GM12878 (cell line): Measurements from ENCODE around the gene SLC38A1. TPM values are rescaled to one million over a fixed set of nuclear protein-coding genes. Genes with fewer than 3 reads are reported as not detected.
A peak's percentile ranks its signal among the peaks of the same experiment; 100 is the strongest.

Experiments used
- ASH2L ChIP-seq: fragments of 300-600, 200-600 bp; sonication (generic); IDR thresholded peaks from 2 replicates; pipeline ENCODE4 v1.6.1; 2017; ENCODE audit warnings: low read depth, mild to moderate bottlenecking, borderline replicate concordance
- ATF2 ChIP-seq: IDR thresholded peaks from 2 replicates; pipeline ENCODE4 v1.6.1; 2012; ENCODE audit warnings: low read length, inconsistent platforms
- BCLAF1 ChIP-seq: fragments of 450-650 bp; IDR thresholded peaks from 2 replicates; pipeline ENCODE4 v1.6.1; 2017; ENCODE audit warnings: antibody characterized with exemption, mild to moderate bottlenecking, moderate library complexity
- BHLHE40 ChIP-seq, 2 experiments: fragments of 450-650 bp in 1 of 2; IDR thresholded peaks; 2 replicates each; pipeline ENCODE4 v1.6.1; 2011 to 2017; ENCODE audit warnings: low read depth in 2 of 2, borderline replicate concordance in 1 of 2, improper control_type of control experiment in 1 of 2, low read length in 1 of 2, mild to moderate bottlenecking in 1 of 2
- BMI1 ChIP-seq: fragments of 450-650 bp; IDR thresholded peaks from 2 replicates; pipeline ENCODE4 v1.6.1; 2016; ENCODE audit warnings: mild to moderate bottlenecking, moderate library complexity, borderline replicate concordance
- ETV6 ChIP-seq, 2 experiments: fragments of 450-650 bp in 1 of 2; IDR thresholded peaks in 1 of 2; conservative IDR thresholded peaks in 1 of 2; 2 replicates each; pipeline ENCODE4 v1.6.1; 2014; ENCODE audit warnings: antibody characterized with exemption in 1 of 2, borderline replicate concordance in 1 of 2, low read depth in 1 of 2, mild to moderate bottlenecking in 1 of 2, moderate library complexity in 1 of 2
- EZH2 ChIP-seq: IDR thresholded peaks from 2 replicates; pipeline ENCODE4 v1.6.1; 2012; ENCODE audit warnings: low read depth, mild to moderate bottlenecking, control low read depth, inconsistent platforms, low read length, borderline replicate concordance; ENCODE audit not compliant: control insufficient read depth
- FOS ChIP-seq: IDR thresholded peaks from 3 replicates; pipeline ENCODE4 v1.6.1; 2011; ENCODE audit warnings: borderline replicate concordance; ENCODE audit not compliant: insufficient read length; ENCODE audit errors: extremely low read depth
- FOXK2 ChIP-seq: fragments of 450-650 bp; IDR thresholded peaks from 2 replicates; pipeline ENCODE4 v1.6.1; 2017; ENCODE audit warnings: mild to moderate bottlenecking, moderate library complexity
- FOXM1 ChIP-seq: IDR thresholded peaks from 2 replicates; pipeline ENCODE4 v1.6.1; 2012; ENCODE audit warnings: low read depth, mild to moderate bottlenecking, inconsistent platforms, low read length, moderate library complexity
- HDAC2 ChIP-seq: fragments of 200-600 bp; sonication (generic); IDR thresholded peaks from 2 replicates; pipeline ENCODE4 v1.6.1; 2017
- HDGF ChIP-seq: fragments of 450-650 bp; IDR thresholded peaks from 2 replicates; pipeline ENCODE4 v1.6.1; 2016; ENCODE audit warnings: antibody characterized with exemption
- IRF4 ChIP-seq: IDR thresholded peaks from 2 replicates; pipeline ENCODE4 v1.6.1; 2011; ENCODE audit warnings: low read depth, low read length
- JUNB ChIP-seq: IDR thresholded peaks from 2 replicates; pipeline ENCODE4 v1.6.1; 2016; ENCODE audit warnings: antibody characterized with exemption, mild to moderate bottlenecking
- MTA2 ChIP-seq: fragments of 450-650 bp; IDR thresholded peaks from 2 replicates; pipeline ENCODE4 v1.6.1; 2016; ENCODE audit warnings: low read depth, mild to moderate bottlenecking, moderate library complexity
- MYC ChIP-seq: IDR thresholded peaks from 2 replicates; pipeline ENCODE4 v1.6.1; 2011; ENCODE audit warnings: mild to moderate bottlenecking, low read length, moderate library complexity, inconsistent platforms; ENCODE audit not compliant: insufficient read depth, insufficient replicate concordance, insufficient read length, severe bottlenecking
- NFYA ChIP-seq: IDR thresholded peaks from 2 replicates; pipeline ENCODE4 v1.6.1; 2011; ENCODE audit warnings: low read depth, mild to moderate bottlenecking, low read length, improper control_type of control experiment, borderline replicate concordance
- PBX3 ChIP-seq: IDR thresholded peaks from 2 replicates; pipeline ENCODE4 v1.6.1; 2011; ENCODE audit warnings: mild to moderate bottlenecking, low read depth, low read length, moderate library complexity; ENCODE audit not compliant: insufficient replicate concordance
- POLR2A ChIP-seq: IDR thresholded peaks from 2 replicates; pipeline ENCODE4 v1.6.1; 2011; ENCODE audit warnings: low read depth, mild to moderate bottlenecking, low read length
- POU2F2 ChIP-seq: IDR thresholded peaks from 3 replicates; pipeline ENCODE4 v1.6.1; 2011; ENCODE audit warnings: low read depth, mild to moderate bottlenecking, low read length, borderline replicate concordance
- SMARCA5 ChIP-seq: fragments of 450-650 bp; IDR thresholded peaks from 2 replicates; pipeline ENCODE4 v1.6.1; 2017; ENCODE audit warnings: mild to moderate bottlenecking
- SRF ChIP-seq, 2 experiments: IDR thresholded peaks; 2 replicates each; pipeline ENCODE4 v1.6.1; 2011; ENCODE audit warnings: low read depth in 2 of 2, low read length in 2 of 2, mild to moderate bottlenecking in 1 of 2, moderate library complexity in 1 of 2
- SUZ12 ChIP-seq: fragments of 200-600 bp; sonication (generic); IDR thresholded peaks from one replicate; pipeline ENCODE4 v1.6.1; 2018; ENCODE audit warnings: antibody characterized with exemption, mild to moderate bottlenecking; ENCODE audit not compliant: unreplicated experiment
- TCF7 ChIP-seq: IDR thresholded peaks from 2 replicates; pipeline ENCODE4 v1.6.1; 2014; ENCODE audit warnings: antibody characterized with exemption, borderline replicate concordance
- ZNF384 ChIP-seq: IDR thresholded peaks from 2 replicates; pipeline ENCODE4 v1.6.1; 2012; ENCODE audit warnings: low read depth, mild to moderate bottlenecking, low read length, improper control_type of control experiment, borderline replicate concordance
- polyA plus RNA-seq, 11 experiments: library from polyadenylated mRNA; depleted of rRNA in 4 of 11; unstranded in 6 of 11; stranded (reverse) in 5 of 11; fragments of >200 nt; fragmentation: Nextera tagmentation in 4 of 11; fragmentation: Illumina TruSeq in 1 of 11; extraction: Ambion mirVana in 4 of 11; extraction: Trizol in 1 of 11; gene quantifications; 1 replicate in 1 of 11; 2 replicates in 10 of 11; pipeline versions ENCODE4 v1.2.1 to v1.2.3, GENCODE V29; 2011 to 2016; ENCODE audit warnings: inconsistent platforms in 2 of 11, missing spikeins in 2 of 11, low read depth in 1 of 11
- total RNA-seq, 4 experiments: library from RNA; depleted of rRNA in 3 of 4; stranded (reverse); fragments of >200 nt in 3 of 4; fragmentation: Illumina TruSeq in 1 of 4; extraction: Trizol in 1 of 4; gene quantifications; 2 replicates each; pipeline versions ENCODE4 v1.2.1 to v1.2.3, GENCODE V29; 2013 to 2021

Gene SLC38A1
- total and polyA plus RNA-seq, 10 of the 15 experiments (the other 5 are each of a cell fraction or from before 2014, with no cell fraction given) = 38.1 to 191 (median 144) TPM

GRCh38 chr12:46268583-46269428 is at the start of gene SLC38A1 (continued):
- TF ChIP-seq BCLAF1 (no peak; the same call in 1 of the 2 replicates), TCF7 (no peak), HDGF (peak; percentile 85), JUNB (no peak), MYC (peak; percentile 94), ETV6 (conservative IDR thresholded peaks at IDR 0.05 in 1 of 2, IDR thresholded peaks at IDR 0.05 in 1 of 2; ENCODE audit: borderline replicate concordance in 1 of 2, low read depth in 1 of 2) (peak in 1 of 2 experiments; percentile 17; a peak in 1 of 4 replicates), IRF4 (no peak), POU2F2 (peak; percentile 57; the same call in 2 of the 3 replicates), HDAC2 (no peak; the same call in 1 of the 2 replicates), PBX3 (no peak), MTA2 (no peak), EZH2 (no peak), FOXK2 (no peak), BHLHE40 (IDR thresholded peaks at IDR 0.05; ENCODE audit: borderline replicate concordance in 1 of 2, low read depth in 2 of 2, low read length in 1 of 2) (peak; percentile 81 to 90; a peak in 3 of 4 replicates), FOS (no peak), ZNF384 (no peak), SRF (IDR thresholded peaks at IDR 0.05; ENCODE audit: low read depth in 2 of 2, low read length in 2 of 2) (0 out of 4 replicates have a peak, but pooled peaks of 1 of the 2 experiments have one; percentile 28), POLR2A (peak; percentile 97), FOXM1 (no peak), SMARCA5 (0 out of 2 replicates have a peak, but pooled peaks have one; percentile 39), NFYA (no peak), ATF2 (no peak), BMI1 (no peak), SUZ12 (no peak), ASH2L (peak; percentile 95)
